Measurements from ENCODE around the gene VAC14. TPM values are rescaled to one million over a fixed set of nuclear protein-coding genes. Genes with fewer than 3 reads are reported as not detected.

VAC14 gene
- total RNA-seq, 4 donors from 2014 or later = 43.4 to 69.4 (median 63.1) TPM

DNA sequence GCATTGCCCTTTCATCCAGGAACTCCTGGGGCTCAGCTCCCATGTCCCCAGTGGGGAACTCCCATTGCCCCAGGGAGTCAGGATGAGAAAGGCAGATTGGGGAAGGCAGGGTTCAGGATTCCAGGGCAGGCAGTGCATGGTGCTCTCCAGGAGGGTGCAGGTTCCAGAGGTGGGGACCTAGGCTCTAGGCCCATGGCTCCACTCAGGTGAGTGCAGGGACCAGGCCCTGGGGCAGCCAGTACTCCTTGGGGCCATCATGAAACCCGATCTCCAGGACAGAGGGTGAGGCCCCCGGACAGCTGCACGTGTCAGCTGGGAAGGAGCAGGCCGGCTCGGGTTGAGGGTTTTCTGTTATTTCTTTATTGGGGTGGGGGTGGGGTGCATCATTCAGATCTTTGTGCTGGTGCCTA is 113.9 kb downstream of the VAC14 start:
- Histone ChIP-seq H3K4me1 (peaks cover 20 to 82% of the 10 kb centered on the region in 2 donors), H3K4me3 (replicated peaks in 1 of 3) (no peak overlapping the region), H3K27ac (peak overlapping the region in 1 of 3 donors; percentile 59), H3K9me3 (no peaks in the 10 kb centered on the region), H3K27me3 (no peaks in the 10 kb centered on the region), H3K36me3 (no peaks in the 10 kb centered on the region)
- intact Hi-C loops (cut with DNase I) = no loop called here
- DNase-seq = no peak
- TF ChIP-seq CTCF (IDR thresholded peaks at IDR 0.05) (no peak), POLR2A (IDR thresholded peaks at IDR 0.05) (no peak)
- WGBS, 2 donors = 67% methylated on average over 5 of the region's 5 CpGs; no CpG with 5 or more reads in 1 of the 2 donors

DNA sequence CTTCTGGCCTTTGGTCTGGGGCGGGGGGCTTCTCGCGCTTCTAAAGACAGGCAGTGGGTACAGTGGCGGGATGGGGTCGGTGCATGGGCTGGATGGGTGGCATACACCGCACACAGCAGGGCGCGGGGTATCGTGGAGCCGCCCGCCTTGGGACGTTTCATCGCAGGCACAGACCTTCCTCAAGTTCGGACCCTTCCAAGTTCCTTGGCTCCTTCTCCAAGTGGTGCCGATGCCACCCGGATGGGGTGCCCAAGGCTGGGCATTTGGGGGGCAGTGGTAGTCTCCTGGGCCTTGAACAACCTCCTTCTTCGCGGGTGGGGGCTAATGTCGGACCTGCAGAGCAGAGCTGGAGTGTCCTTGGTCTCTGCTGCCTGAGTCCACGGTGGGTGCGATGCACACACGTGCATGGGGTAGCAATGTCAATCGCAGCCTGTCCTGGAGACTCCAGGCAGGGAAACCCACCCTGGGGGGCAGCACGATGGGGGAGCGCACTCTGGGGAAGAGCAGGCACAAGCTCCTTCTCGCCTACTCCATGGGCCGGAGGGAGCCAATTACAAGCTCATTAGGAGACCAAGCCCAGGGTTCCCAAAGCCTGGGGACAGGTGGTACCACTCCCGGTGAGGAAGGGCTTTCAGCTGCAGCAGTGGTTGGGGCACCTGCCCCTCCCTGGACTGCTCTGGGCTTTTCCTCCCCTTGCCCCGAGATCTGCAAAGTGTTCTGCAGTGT is 114.4 kb downstream of the VAC14 start:
- H3K4me3 ChIP-seq (replicated peaks in 1 of 3) = peak overlapping the region in 1 of 3 donors; percentile 23
- no peaks in the 10 kb centered on the region for H3K36me3 ChIP-seq
- intact Hi-C loops (cut with DNase I) = no loop called here
- H3K27me3 ChIP-seq = no peaks in the 10 kb centered on the region
- TF ChIP-seq CTCF (IDR thresholded peaks at IDR 0.05) (peak in 1 of 6 experiments; percentile 3), POLR2A (IDR thresholded peaks at IDR 0.05) (no peak)
- peak overlapping the region; percentile 56 to 83 (median 72) for H3K27ac ChIP-seq
- DNase-seq = no peak
- H3K9me3 ChIP-seq = no peaks in the 10 kb centered on the region
- 60 to 67% methylated on average over 7 to 13 of the region's 29 CpGs for WGBS, 2 donors
- peaks cover 20 to 82% of the 10 kb centered on the region in 2 donors for H3K4me1 ChIP-seq

- peaks cover 25 to 82% of the 10 kb centered on the region in 2 donors for H3K4me1 ChIP-seq
- WGBS, 2 donors = 0% methylated on average over 1 of the region's 72 CpGs; no CpG with 5 or more reads in 1 of the 2 donors
- intact Hi-C loops (cut with DNase I) = no loop called here
- no peaks in the 10 kb centered on the region for H3K27me3 ChIP-seq
- no peaks in the 10 kb centered on the region for H3K36me3 ChIP-seq
- peak within 1 kb of the TSS; percentile 48 to 61 (median 54) for H3K4me3 ChIP-seq (replicated peaks in 1 of 3)
- peak; percentile 90 to 91 for DNase-seq
- peak within 1 kb of the TSS; percentile 56 to 83 (median 72) for H3K27ac ChIP-seq
- H3K9me3 ChIP-seq = no peaks in the 10 kb centered on the region
- TF ChIP-seq CTCF (IDR thresholded peaks at IDR 0.05) (no peak), POLR2A (IDR thresholded peaks at IDR 0.05) (peak in 1 of 2 donors; percentile 60)
These were observed 115.0 kb downstream of the VAC14 start, which contains the start of gene MTSS2 for GRCh38 chr16:70685938-70686375. Gene MTSS2, minus strand, starts transcription at chr16:70686053. Its CDS starts 262 bp downstream, at chr16:70685791.

- no peak for TF ChIP-seq CTCF (IDR thresholded peaks at IDR 0.05)
- no peak for TF ChIP-seq POLR2A (IDR thresholded peaks at IDR 0.05)
- H3K36me3 ChIP-seq = peaks cover 0 to 5% of the 10 kb centered on the region in 2 donors
- peak; percentile 42 to 43 for DNase-seq
- H3K27ac ChIP-seq = peak overlapping the region in 2 of 3 donors; percentile 25 to 45
- H3K4me3 ChIP-seq (replicated peaks in 1 of 3) = peak overlapping the region; percentile 48 to 61 (median 54)
- intact Hi-C loops (cut with DNase I) = no loop called here
- no peaks in the 10 kb centered on the region for H3K27me3 ChIP-seq
- peaks cover 23 to 76% of the 10 kb centered on the region in 2 donors for H3K4me1 ChIP-seq
- WGBS, 2 donors = 12 to 20% methylated on average over 1 to 18 of the region's 90 CpGs
- H3K9me3 ChIP-seq = no peaks in the 10 kb centered on the region
These were observed 115.7 kb downstream of the VAC14 start for GRCh38 chr16:70685061-70685937.
